ENCODE measurements around the gene KHDC4. TPM values are rescaled to one million over a fixed set of nuclear protein-coding genes. Genes with fewer than 3 reads are reported as not detected.

KHDC4 gene
- polyA plus RNA-seq, 1 of the 3 experiments (the other 2 are of a cell fraction): 43.1 TPM

GRCh38 chr1:155973723-155974122 lies 39.5 kb upstream of the KHDC4 start:
- Histone ChIP-seq H3K4me2 (no peak overlapping the region), H3K27ac (ENCODE audit: low read depth in 2 of 2, low read length in 1 of 2) (no peak overlapping the region), H3K9me3 (no peaks in the 10 kb centered on the region), H3K9me2 (no peaks in the 10 kb centered on the region), H3K36me3 (replicated peaks in 1 of 2; ENCODE audit: control insufficient read depth in 1 of 2, insufficient read depth in 2 of 2, low read length in 1 of 2) (peaks cover 2 to 11% of the 10 kb centered on the region in 2 experiments), H3F3A (replicated peaks; ENCODE audit: insufficient read depth) (peaks cover 15% of the 10 kb centered on the region), H2AFZ (ENCODE audit: low read depth) (no peak overlapping the region), H4K20me1 (ENCODE audit: insufficient read depth) (peaks cover 76% of the 10 kb centered on the region), H3K27me3 (ENCODE audit: insufficient read depth) (no peaks in the 10 kb centered on the region), H3K4me1 (ENCODE audit: control insufficient read depth in 1 of 2, insufficient read depth in 2 of 2, low read depth in 1 of 2, low read length in 1 of 2) (peaks cover 36 to 49% of the 10 kb centered on the region in 2 experiments), H3K79me2 (ENCODE audit: insufficient read depth) (peaks cover 100% of the 10 kb centered on the region), H3K4me3 (ENCODE audit: low read depth in 2 of 2, low read length in 1 of 2) (no peak overlapping the region), H3K9ac (no peak overlapping the region)
- no peak for TF ChIP-seq TAF1 (IDR thresholded peaks at IDR 0.05; ENCODE audit: borderline replicate concordance, low read depth, low read length)
- TF ChIP-seq GABPA (IDR thresholded peaks at IDR 0.05; ENCODE audit: low read depth): no peak
- no peak for TF ChIP-seq PBX3 (IDR thresholded peaks at IDR 0.05)
- TF ChIP-seq RFX5 (IDR thresholded peaks at IDR 0.05; ENCODE audit: low read length): no peak
- no peak for TF ChIP-seq SIN3A (IDR thresholded peaks at IDR 0.05; ENCODE audit: borderline replicate concordance, low read depth, low read length)
- no peak for TF ChIP-seq JUND (IDR thresholded peaks at IDR 0.05)
- TF ChIP-seq FOXJ3 (CRISPR knock-in tag; IDR thresholded peaks at IDR 0.05): no peak
- no peak for TF ChIP-seq NFIC (IDR thresholded peaks at IDR 0.05; ENCODE audit: borderline replicate concordance)
- no peak for TF ChIP-seq SMC3 (IDR thresholded peaks at IDR 0.05; ENCODE audit: low read depth, low read length)
- TF ChIP-seq, protein P1, sequence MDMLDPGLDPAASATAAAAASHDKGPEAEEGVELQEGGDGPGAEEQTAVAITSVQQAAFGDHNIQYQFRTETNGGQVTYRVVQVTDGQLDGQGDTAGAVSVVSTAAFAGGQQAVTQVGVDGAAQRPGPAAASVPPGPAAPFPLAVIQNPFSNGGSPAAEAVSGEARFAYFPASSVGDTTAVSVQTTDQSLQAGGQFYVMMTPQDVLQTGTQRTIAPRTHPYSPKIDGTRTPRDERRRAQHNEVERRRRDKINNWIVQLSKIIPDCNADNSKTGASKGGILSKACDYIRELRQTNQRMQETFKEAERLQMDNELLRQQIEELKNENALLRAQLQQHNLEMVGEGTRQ (IDR thresholded peaks at IDR 0.05; ENCODE audit: borderline replicate concordance, low read depth, low read length): no peak
- no peak for TF ChIP-seq GATA2 (CRISPR knock-in tag; IDR thresholded peaks at IDR 0.05)
- TF ChIP-seq, protein P2, sequence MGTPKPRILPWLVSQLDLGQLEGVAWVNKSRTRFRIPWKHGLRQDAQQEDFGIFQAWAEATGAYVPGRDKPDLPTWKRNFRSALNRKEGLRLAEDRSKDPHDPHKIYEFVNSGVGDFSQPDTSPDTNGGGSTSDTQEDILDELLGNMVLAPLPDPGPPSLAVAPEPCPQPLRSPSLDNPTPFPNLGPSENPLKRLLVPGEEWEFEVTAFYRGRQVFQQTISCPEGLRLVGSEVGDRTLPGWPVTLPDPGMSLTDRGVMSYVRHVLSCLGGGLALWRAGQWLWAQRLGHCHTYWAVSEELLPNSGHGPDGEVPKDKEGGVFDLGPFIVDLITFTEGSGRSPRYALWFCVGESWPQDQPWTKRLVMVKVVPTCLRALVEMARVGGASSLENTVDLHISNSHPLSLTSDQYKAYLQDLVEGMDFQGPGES (IDR thresholded peaks at IDR 0.05; ENCODE audit: low read depth, low read length): no peak
- TF ChIP-seq EZH2phosphoT487 (IDR thresholded peaks at IDR 0.05; ENCODE audit: borderline replicate concordance, low read depth): no peak
- WGBS (ENCODE audit: low lambda C conversion rate): 93% methylated on average over 3 of the region's 3 CpGs
- no peak for DNase-seq
- POLR2A ChIA-PET: no interaction called here
- CTCF ChIA-PET: interaction anchor here (0.6 to 3.7 kb wide), 2 partner anchors 16 to 36 kb away, joined by 3 to 16 read pairs; no protein-coding TSS in a partner anchor
